Measurements from ENCODE around the gene METAP1.

- TF ChIP-seq CTCF (IDR thresholded peaks at IDR 0.05) (no peak), EZH2 (IDR thresholded peaks at IDR 0.05) (no peak)
Measured at GRCh38 chr4:99076292-99076976, 80.9 kb downstream of the METAP1 start.
